Hematopoietic multipotent progenitor cell treated with erythropoietin and hydrocortisone succinate and interleukin-3 and kit ligand, for 15 days (in vitro differentiated cells): ENCODE results near the gene IL1RAPL2.
"Not testable (repeated sequence)": the region's sequence is repeated elsewhere in the genome, so short reads cannot be mapped to it uniquely, and the experiment has no call there.

Experiments used
- DNase-seq: peaks from one replicate; pipeline ENCODE4 v3.0.0-alpha.2; 2015; ENCODE audit warnings: low spot score

IL1RAPL2 gene

DNA sequence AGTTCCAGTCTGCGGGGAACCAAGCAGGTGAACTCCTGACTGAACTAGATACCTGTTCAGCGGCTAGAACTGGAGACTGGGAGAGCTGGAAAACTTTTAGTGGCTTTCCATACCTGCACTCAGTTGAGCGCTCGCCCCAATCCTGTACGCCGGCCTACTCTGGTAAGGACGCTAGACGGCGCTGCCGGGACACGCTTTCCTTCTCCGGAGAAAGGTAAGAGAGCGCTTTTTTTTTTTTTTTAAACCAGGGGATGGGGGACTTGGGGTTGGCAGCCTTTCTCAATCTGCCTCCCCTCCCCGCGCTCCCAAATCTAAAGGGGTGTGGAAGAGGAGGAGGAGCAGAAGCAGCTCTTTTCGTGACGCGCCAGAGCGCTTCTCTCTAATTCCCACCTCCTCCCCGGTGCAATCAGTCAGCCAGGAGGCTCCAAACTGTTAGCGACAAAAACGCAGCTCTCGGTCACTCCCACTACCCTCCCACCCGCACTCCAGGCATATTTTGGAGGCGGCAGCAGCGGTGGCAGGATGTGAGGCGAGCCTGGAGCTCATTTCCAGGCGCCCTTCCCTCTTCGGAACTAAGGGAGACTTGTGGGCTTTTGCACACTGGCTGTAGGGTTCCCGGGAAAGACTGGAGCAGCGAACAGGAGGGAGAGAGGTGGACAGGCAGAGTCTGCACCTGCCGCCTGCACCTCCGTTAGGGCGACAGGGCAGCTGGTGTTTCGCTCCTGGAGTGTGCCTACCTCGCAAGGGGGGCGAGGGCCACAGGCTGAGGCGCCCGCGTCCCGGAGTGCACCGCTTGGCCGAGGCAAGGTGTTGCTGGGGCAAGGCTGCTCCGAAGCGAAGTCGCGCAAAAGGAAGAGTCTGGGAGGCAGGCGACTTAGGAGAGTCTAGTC, at the start of gene IL1RAPL2:
Gene IL1RAPL2 (plus strand): TSS at position 409 of the 890 bp plus-strand sequence.
- no peak for DNase-seq

GRCh38 chrX:104522386-104522785, 43.6 kb upstream of the IL1RAPL2 start:
- no peak for DNase-seq

DNA sequence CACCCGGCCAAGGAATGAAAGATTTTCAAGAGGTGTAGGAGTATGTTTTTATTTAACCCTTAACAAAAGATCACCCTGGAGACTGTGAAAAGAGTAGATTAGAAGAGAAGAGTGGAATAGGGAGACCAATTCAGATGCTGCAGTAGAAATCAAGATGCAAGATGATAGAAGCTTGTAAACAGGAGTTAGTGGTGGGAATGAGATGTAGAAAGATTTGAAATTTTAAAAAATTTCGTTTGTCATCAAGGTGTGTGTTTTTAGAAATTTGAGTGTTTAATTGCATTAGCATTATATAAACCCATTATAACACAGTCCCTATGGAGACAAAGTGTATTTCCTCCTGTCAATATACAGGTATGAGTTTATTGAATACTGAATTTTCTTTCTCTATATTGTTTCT, 42.1 kb upstream of the IL1RAPL2 start:
- no peak for DNase-seq

DNA sequence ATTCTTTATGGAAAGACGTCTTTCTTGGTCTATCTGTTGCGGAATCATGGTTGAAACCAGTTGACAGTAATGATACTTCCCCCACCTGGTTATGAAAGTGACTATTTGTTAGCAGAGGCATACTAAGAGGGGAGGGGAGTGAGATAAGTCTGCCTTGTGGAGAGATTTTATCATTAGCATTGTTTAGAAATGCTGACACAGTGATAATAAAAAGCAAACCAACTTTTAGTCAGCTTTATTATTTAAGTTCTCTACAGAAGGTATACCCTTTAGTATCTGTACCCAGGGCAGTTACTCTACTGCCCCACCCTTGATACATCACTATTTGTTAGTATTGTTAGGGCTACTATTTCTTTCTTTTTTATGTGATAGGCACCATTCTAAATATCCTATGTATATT, 26.9 kb upstream of the IL1RAPL2 start:
- no peak for DNase-seq

DNA sequence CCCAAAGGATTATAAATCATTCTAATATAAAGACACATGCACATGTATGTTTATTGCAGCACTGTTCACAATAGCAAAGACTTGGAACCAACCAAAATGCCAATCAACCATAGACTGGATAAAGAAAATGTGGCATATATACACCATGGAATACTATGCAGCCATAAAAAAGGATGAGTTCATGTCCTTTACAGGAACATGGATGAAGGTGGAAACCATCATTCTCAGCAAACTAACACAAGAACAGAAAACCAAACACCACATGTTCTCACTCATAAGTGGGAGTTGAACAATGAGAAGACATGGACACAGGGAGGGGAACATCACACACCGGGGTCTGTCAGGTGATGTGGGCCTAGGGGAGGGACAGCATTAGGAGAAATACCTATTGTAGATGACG, 23.6 kb upstream of the IL1RAPL2 start:
- DNase-seq = not testable (repeated sequence)

DNA sequence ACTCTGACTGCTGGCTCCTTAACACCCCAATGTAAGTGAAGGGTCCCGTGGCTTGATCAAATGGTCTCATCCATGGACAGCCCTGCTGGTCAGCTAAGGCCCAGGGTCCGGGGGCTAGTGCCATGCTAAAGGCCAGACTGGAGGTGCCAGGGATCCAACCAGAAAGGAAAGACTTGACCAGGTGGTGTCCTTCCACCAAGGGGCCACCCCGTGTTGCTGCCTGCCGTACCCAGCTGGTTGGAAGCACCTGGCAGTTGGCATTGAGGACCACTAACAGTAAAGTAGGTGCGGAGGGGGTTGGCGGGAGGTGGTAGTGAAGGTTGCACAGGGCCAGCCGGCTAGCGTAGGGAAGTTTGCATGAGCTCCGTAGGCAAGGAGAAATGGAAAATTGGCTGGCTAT, 1.7 kb upstream of the IL1RAPL2 start:
- DNase-seq = no peak

GRCh38 chrX:104564921-104565703, 887 bp upstream of the IL1RAPL2 start:
- DNase-seq = no peak

- no peak for DNase-seq
Observed at GRCh38 chrX:104566681-104567501, 892 bp downstream of the IL1RAPL2 start.

- no peak for DNase-seq
Observed at GRCh38 chrX:104567506-104567905, 1.5 kb downstream of the IL1RAPL2 start.

GRCh38 chrX:104568304-104568915, 2.4 kb downstream of the IL1RAPL2 start:
- no peak for DNase-seq

- no peak for DNase-seq
Observed at GRCh38 chrX:104618106-104618895, 52.3 kb downstream of the IL1RAPL2 start.

DNA sequence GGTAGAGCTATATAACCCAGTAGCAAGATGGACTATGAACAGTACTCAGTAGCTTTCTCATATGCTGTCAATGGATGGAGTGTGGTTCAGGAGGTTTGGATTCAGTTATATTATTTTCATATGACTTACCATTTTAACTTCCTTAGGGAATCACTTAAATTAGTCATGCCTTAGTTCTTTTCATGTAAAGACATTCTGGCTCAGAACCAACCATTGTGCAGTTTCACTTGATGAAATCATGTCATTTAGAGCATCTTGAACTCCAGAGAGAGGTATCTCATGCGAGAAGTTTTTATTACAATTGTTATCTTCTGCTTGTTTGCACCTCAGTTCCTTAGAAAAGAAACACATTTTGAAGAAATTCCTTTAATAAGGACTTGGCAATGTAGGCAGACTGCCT, 55.8 kb downstream of the IL1RAPL2 start:
- DNase-seq = no peak

DNA sequence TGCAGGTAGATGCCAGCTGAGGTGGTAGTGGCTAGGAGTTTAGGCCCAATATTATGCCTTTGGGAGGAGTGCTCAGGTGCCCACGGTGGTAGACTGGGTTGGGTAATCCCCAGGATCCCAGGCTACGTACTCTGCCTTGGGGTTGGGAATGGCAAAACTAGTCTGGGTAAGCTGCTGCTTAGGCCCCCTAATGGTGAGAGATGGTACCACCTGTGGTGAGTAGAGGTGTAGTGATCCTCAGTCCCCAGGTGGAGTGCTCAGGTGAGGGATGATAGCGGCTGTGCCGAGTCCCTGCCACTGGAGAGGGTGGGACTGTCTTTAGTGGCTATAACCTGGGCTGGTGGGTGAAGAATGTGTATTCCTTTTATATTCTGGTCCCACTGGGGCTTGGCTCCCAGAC, 75.2 kb downstream of the IL1RAPL2 start:
- DNase-seq = no peak

DNA sequence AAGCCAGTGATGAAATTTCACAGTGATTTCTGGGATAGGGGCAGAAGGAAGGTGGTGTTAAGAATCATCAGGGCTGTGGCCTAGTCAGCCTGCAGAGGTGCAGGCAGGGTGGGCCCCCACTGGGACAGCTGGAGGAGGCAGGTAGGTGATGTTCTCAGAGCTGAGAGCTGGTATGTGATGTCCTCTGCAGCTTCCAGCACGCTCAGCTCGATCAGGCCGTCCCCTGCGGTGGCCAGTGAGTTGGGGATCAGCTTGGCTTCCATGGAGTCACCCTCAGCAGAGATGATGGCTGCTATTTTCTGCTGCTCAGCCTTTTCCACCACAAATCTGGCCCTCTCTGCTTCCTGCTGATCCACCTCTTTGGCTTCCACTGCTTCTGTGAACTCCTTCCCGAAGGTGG, 81.1 kb downstream of the IL1RAPL2 start:
- no peak for DNase-seq

- no peak for DNase-seq
Observed at GRCh38 chrX:104659005-104659744, 93.2 kb downstream of the IL1RAPL2 start.

DNA sequence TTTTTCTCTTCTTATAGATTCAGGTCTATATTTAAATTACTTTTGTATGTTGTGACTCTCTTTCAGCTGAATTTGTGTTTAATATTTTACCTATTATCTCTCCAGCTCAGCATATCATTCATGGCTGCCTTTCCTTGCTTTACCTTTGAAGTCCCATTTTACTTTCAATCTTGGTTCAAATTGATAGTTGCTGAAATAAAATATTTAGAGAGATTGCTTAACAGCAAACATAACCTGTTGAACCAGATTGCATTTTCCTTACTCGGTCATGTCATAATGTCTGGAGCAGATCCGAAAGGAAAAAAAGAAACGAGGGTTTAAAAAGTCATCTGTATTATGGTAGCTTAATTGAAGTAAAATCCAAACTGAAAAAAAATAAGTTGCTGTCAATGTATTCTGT, 94.1 kb downstream of the IL1RAPL2 start:
- no peak for DNase-seq

DNA sequence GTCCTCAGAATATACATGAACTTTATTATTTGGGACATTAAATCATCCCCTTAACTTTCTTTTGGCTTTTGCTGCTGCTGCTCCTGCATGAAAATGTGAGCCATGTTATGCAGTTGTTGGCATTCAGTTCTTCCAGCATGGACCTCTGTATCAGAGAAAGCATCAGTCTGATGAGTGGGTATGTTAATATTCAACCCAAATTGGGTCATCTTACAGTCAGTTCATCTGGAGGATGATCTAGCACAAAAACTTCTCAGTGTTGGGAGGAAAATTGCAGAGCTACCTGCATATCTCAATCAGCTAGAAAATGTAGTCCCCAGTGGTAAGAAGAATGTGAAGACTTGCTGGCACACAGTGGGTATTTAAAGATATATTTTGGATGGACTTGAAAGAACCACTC, 96.7 kb downstream of the IL1RAPL2 start:
- DNase-seq = no peak

GRCh38 chrX:104665691-104666090, 99.7 kb downstream of the IL1RAPL2 start:
- no peak for DNase-seq

- DNase-seq = no peak
Observed at GRCh38 chrX:104668550-104668949, 102.6 kb downstream of the IL1RAPL2 start.

DNA sequence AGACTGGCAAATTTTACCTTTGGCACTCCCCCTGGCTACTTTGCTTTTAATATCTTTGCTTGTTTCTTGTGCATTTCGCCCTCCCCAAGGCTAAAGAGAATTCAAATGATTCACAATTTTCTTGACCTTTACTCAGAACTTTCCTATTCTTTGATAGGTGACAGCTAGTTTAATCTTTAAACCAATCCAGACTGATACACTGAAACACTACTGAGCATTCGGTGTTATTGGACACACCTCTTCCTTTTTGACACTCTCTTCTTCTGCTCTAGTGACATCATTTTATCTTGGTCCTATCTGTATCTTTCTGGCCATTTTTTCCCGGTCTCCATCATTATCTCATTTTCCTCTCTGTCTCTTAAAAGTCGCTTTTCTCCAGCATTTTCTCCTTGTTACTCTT, 103.1 kb downstream of the IL1RAPL2 start:
- no peak for DNase-seq
